HEK293 (cell line): ENCODE data around the gene ASXL3.

Experiments
- BCL11A ChIP-seq: fragments of 450-650 bp; formaldehyde crosslinking; IDR thresholded peaks from 2 replicates; pipeline ENCODE4 v1.5.1; 2016; ENCODE audit warnings: low read depth, missing biosample characterization, missing genetic modification characterization
- GFI1B ChIP-seq: fragments of 450-650 bp; formaldehyde crosslinking; IDR thresholded peaks from 2 replicates; pipeline ENCODE4 v1.5.1; 2016; ENCODE audit warnings: missing biosample characterization, missing genetic modification characterization
- HOXD13 ChIP-seq: sonication (generic); formaldehyde crosslinking; IDR thresholded peaks from 2 replicates; pipeline ENCODE4 v1.8.0; 2022; ENCODE audit warnings: missing genetic modification reagents, borderline replicate concordance
- KLF7 ChIP-seq: fragments of 450-650 bp; formaldehyde crosslinking; IDR thresholded peaks from 2 replicates; pipeline ENCODE4 v1.5.1; 2016; ENCODE audit warnings: missing biosample characterization, missing genetic modification characterization, borderline replicate concordance
- OSR2 ChIP-seq: fragments of 450-650 bp; formaldehyde crosslinking; IDR thresholded peaks from 2 replicates; pipeline ENCODE4 v1.5.1; 2016; ENCODE audit warnings: missing biosample characterization, missing genetic modification characterization
- RBAK ChIP-seq: fragments of 450-650 bp; formaldehyde crosslinking; IDR thresholded peaks from 2 replicates; pipeline ENCODE4 v1.5.1; 2016; ENCODE audit warnings: missing biosample characterization, missing genetic modification characterization
- REPIN1 ChIP-seq: fragments of 450-650 bp; formaldehyde crosslinking; IDR thresholded peaks from 2 replicates; pipeline ENCODE4 v1.5.1; 2017; ENCODE audit warnings: missing biosample characterization, missing genetic modification characterization, low read depth
- SETDB1 ChIP-seq: IDR thresholded peaks from one replicate; pipeline ENCODE4 v1.6.1; 2017; ENCODE audit warnings: mild to moderate bottlenecking, low read length, moderate library complexity, mixed read lengths; ENCODE audit not compliant: insufficient read length
- SP2 ChIP-seq: fragments of 450-650 bp; formaldehyde crosslinking; IDR thresholded peaks from 2 replicates; pipeline ENCODE4 v1.5.1; 2016; ENCODE audit warnings: missing biosample characterization, missing genetic modification characterization
- SP3 ChIP-seq: fragments of 450-650 bp; formaldehyde crosslinking; IDR thresholded peaks from 2 replicates; pipeline ENCODE4 v1.5.1; 2016; ENCODE audit warnings: missing biosample characterization, missing genetic modification characterization
- TCF7L2 ChIP-seq: IDR thresholded peaks from 2 replicates; pipeline ENCODE4 v1.6.1; 2011; ENCODE audit warnings: low read depth, mild to moderate bottlenecking, inconsistent platforms, low read length, moderate library complexity, borderline replicate concordance
- TRIM28 ChIP-seq: IDR thresholded peaks from 2 replicates; pipeline ENCODE4 v1.6.1; 2011; ENCODE audit warnings: low read length, control low read depth, borderline replicate concordance
- YY1 ChIP-seq: fragments of 450-650 bp; formaldehyde crosslinking; IDR thresholded peaks from 2 replicates; pipeline ENCODE4 v1.5.1; 2018; ENCODE audit warnings: missing biosample characterization, missing genetic modification characterization
- ZBTB21 ChIP-seq: fragments of 450-650 bp; formaldehyde crosslinking; IDR thresholded peaks from 2 replicates; pipeline ENCODE4 v1.5.1; 2017; ENCODE audit warnings: missing biosample characterization, missing genetic modification characterization
- ZNF121 ChIP-seq: fragments of 450-650 bp; formaldehyde crosslinking; IDR thresholded peaks from 2 replicates; pipeline ENCODE4 v1.5.1; 2016; ENCODE audit warnings: missing biosample characterization, missing genetic modification characterization
- ZNF138 ChIP-seq: fragments of 450-650 bp; formaldehyde crosslinking; IDR thresholded peaks from 2 replicates; pipeline ENCODE4 v1.5.1; 2016; ENCODE audit warnings: missing biosample characterization, missing genetic modification characterization, borderline replicate concordance
- ZNF223 ChIP-seq: fragments of 450-650 bp; formaldehyde crosslinking; IDR thresholded peaks from 2 replicates; pipeline ENCODE4 v1.5.1; 2016; ENCODE audit warnings: missing biosample characterization, missing genetic modification characterization
- ZNF292 ChIP-seq: fragments of 450-650 bp; formaldehyde crosslinking; IDR thresholded peaks from 2 replicates; pipeline ENCODE4 v1.5.1; 2016; ENCODE audit warnings: low read depth, missing biosample characterization, missing genetic modification characterization, borderline replicate concordance
- ZNF433 ChIP-seq: fragments of 450-650 bp; formaldehyde crosslinking; IDR thresholded peaks from 2 replicates; pipeline ENCODE4 v1.5.1; 2016; ENCODE audit warnings: missing biosample characterization, missing genetic modification characterization, low read depth
- ZNF510 ChIP-seq: fragments of 450-650 bp; formaldehyde crosslinking; IDR thresholded peaks from 2 replicates; pipeline ENCODE4 v1.5.1; 2018; ENCODE audit warnings: mild to moderate bottlenecking, missing genetic modification characterization, missing biosample characterization; ENCODE audit not compliant: insufficient replicate concordance
- ZNF514 ChIP-seq: fragments of 450-650 bp; formaldehyde crosslinking; IDR thresholded peaks from 2 replicates; pipeline ENCODE4 v1.5.1; 2016; ENCODE audit warnings: missing biosample characterization, missing genetic modification characterization
- ZNF610 ChIP-seq: fragments of 450-650 bp; formaldehyde crosslinking; IDR thresholded peaks from 2 replicates; pipeline ENCODE4 v1.5.1; 2016; ENCODE audit warnings: missing biosample characterization, missing genetic modification characterization, borderline replicate concordance
- ZNF664 ChIP-seq: fragments of 450-650 bp; formaldehyde crosslinking; IDR thresholded peaks from 2 replicates; pipeline ENCODE4 v1.5.1; 2016; ENCODE audit warnings: missing biosample characterization, missing genetic modification characterization
- ZNF768 ChIP-seq: fragments of 450-650 bp; formaldehyde crosslinking; IDR thresholded peaks from 2 replicates; pipeline ENCODE4 v1.5.1; 2018; ENCODE audit warnings: missing biosample characterization, mild to moderate bottlenecking, missing genetic modification characterization
- ZNF776 ChIP-seq: fragments of 450-650 bp; formaldehyde crosslinking; IDR thresholded peaks from 2 replicates; pipeline ENCODE4 v1.5.0; 2017; ENCODE audit warnings: missing biosample characterization, missing genetic modification characterization, borderline replicate concordance
- TF ChIP-seq, protein P1 (sequence below): fragments of 450-650 bp; formaldehyde crosslinking; IDR thresholded peaks from 2 replicates; pipeline ENCODE4 v1.5.1; 2016; ENCODE audit warnings: missing biosample characterization, missing genetic modification characterization
- TF ChIP-seq, protein P2 (sequence below): fragments of 450-650 bp; IDR thresholded peaks from 2 replicates; pipeline ENCODE4 v1.5.1; 2018; ENCODE audit warnings: missing biosample characterization, mild to moderate bottlenecking, missing genetic modification characterization
- TF ChIP-seq, protein P3 (sequence below): fragments of 450-650 bp; formaldehyde crosslinking; IDR thresholded peaks from 2 replicates; pipeline ENCODE4 v1.5.1; 2016; ENCODE audit warnings: missing biosample characterization, missing genetic modification characterization
- TF ChIP-seq, protein P4 (sequence below): fragments of 450-650 bp; formaldehyde crosslinking; IDR thresholded peaks from 2 replicates; pipeline ENCODE4 v1.5.1; 2016; ENCODE audit warnings: missing biosample characterization, missing genetic modification characterization
- TF ChIP-seq, protein P5 (sequence below): fragments of 450-650 bp; formaldehyde crosslinking; optimal IDR thresholded peaks from 2 replicates; pipeline ENCODE3; 2016; ENCODE audit warnings: missing biosample characterization, mild to moderate bottlenecking, missing genetic modification characterization

ASXL3 gene

DNA sequence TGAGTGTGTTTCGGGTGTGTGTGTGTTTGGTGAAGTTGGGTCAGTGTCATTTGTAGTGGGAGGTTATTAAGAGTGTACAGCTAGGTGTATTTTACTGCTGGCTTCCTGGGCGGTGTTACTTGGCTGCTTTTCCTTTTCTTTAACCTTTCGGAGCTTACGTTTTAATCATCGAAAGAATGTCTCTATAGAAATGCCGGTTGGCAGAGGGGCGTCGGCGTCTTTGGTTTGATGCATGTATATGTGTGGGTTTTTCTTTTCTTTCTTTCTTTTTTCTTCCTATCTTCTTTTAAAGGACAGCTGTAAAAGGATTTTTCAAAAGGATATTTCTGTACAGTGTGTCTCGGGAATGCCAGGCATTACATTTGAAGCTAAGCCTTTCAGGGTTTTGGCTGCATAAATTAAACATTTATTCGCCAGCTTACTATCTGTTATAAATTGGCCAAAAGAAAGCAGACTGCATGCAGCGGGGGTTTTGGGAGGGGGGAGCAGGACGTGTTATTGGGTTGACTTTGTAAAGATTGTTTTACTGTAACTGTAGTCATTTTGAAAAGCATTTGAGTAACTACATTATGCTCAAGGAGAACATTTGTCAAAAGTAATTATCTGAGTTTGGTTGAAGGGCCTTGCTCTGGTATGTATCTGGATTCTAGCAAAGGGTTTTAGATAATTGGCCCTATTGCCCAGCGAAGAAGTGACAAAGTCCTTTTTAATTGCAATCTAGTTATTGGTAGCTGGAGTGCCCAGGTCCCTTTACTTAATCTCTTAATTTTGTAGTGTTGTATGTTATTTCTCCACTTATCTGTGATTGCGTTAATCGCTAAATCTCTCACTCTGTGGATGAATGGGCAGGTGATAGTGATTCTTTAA lies 1.6 kb downstream of the ASXL3 start (continued):
- no peak for TF ChIP-seq REPIN1
- no peak for TF ChIP-seq HOXD13 (CRISPR knock-in tag)
- TF ChIP-seq, protein P1, sequence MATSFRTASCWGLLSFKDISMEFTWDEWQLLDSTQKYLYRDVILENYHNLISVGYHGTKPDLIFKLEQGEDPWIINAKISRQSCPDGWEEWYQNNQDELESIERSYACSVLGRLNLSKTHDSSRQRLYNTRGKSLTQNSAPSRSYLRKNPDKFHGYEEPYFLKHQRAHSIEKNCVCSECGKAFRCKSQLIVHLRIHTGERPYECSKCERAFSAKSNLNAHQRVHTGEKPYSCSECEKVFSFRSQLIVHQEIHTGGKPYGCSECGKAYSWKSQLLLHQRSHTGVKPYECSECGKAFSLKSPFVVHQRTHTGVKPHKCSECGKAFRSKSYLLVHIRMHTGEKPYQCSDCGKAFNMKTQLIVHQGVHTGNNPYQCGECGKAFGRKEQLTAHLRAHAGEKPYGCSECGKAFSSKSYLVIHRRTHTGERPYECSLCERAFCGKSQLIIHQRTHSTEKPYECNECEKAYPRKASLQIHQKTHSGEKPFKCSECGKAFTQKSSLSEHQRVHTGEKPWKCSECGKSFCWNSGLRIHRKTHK (tag by site-specific recombination) = no peak
- TF ChIP-seq KLF7 (tag by site-specific recombination) = 0 out of 2 replicates have a peak, but pooled peaks have one; percentile 73
- TF ChIP-seq, protein P2, sequence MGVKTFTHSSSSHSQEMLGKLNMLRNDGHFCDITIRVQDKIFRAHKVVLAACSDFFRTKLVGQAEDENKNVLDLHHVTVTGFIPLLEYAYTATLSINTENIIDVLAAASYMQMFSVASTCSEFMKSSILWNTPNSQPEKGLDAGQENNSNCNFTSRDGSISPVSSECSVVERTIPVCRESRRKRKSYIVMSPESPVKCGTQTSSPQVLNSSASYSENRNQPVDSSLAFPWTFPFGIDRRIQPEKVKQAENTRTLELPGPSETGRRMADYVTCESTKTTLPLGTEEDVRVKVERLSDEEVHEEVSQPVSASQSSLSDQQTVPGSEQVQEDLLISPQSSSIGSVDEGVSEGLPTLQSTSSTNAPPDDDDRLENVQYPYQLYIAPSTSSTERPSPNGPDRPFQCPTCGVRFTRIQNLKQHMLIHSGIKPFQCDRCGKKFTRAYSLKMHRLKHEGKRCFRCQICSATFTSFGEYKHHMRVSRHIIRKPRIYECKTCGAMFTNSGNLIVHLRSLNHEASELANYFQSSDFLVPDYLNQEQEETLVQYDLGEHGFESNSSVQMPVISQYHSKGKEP = no peak
- peak; percentile 18; the same call in 1 of the 2 replicates for TF ChIP-seq OSR2 (tag by site-specific recombination)
- TF ChIP-seq TCF7L2 = peak; percentile 42; the same call in 1 of the 2 replicates
- TF ChIP-seq ZNF121 (tag by site-specific recombination) = no peak
- TF ChIP-seq ZNF223 (tag by site-specific recombination) = no peak
- TF ChIP-seq BCL11A (tag by site-specific recombination) = no peak
- no peak for TF ChIP-seq ZNF768 (tag by site-specific recombination)
- TF ChIP-seq TRIM28 = peak; percentile 46; the same call in 1 of the 2 replicates
- no peak for TF ChIP-seq SP2 (tag by site-specific recombination)
- TF ChIP-seq ZNF664 (tag by site-specific recombination) = peak; percentile 64; the same call in 1 of the 2 replicates
- TF ChIP-seq YY1 (tag by site-specific recombination) = no peak
- no peak for TF ChIP-seq ZNF292 (tag by site-specific recombination)
- TF ChIP-seq ZNF433 (tag by site-specific recombination) = no peak
- no peak for TF ChIP-seq ZNF610
- TF ChIP-seq, protein P3, sequence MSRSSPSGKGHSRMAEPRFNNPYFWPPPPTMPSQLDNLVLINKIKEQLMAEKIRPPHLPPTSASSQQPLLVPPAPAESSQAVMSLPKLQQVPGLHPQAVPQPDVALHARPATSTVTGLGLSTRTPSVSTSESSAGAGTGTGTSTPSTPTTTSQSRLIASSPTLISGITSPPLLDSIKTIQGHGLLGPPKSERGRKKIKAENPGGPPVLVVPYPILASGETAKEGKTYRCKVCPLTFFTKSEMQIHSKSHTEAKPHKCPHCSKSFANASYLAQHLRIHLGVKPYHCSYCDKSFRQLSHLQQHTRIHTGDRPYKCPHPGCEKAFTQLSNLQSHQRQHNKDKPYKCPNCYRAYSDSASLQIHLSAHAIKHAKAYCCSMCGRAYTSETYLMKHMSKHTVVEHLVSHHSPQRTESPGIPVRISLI (tag by site-specific recombination) = no peak
- TF ChIP-seq ZNF138 (tag by site-specific recombination) = no peak
- no peak for TF ChIP-seq SETDB1
- TF ChIP-seq, protein P4, sequence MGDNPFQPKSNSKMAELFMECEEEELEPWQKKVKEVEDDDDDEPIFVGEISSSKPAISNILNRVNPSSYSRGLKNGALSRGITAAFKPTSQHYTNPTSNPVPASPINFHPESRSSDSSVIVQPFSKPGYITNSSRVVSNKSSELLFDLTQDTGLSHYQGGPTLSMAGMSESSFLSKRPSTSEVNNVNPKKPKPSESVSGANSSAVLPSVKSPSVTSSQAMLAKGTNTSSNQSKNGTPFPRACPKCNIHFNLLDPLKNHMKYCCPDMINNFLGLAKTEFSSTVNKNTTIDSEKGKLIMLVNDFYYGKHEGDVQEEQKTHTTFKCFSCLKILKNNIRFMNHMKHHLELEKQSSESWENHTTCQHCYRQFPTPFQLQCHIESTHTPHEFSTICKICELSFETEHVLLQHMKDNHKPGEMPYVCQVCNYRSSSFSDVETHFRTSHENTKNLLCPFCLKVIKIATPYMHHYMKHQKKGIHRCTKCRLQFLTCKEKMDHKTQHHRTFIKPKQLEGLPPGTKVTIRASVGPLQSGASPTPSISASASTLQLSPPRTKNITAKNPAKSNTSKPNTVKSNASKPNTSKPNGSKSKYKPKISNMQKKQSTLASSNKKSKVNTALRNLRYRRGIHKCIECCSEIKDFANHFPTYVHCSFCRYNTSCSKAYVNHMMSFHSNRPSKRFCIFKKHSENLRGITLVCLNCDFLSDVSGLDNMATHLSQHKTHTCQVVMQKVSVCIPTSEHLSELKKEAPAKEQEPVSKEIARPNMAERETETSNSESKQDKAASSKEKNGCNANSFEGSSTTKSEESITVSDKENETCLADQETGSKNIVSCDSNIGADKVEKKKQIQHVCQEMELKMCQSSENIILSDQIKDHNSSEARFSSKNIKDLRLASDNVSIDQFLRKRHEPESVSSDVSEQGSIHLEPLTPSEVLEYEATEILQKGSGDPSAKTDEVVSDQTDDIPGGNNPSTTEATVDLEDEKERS = no peak
- no peak for TF ChIP-seq RBAK (tag by site-specific recombination)
- 0 out of 2 replicates have a peak, but pooled peaks have one; percentile 7 for TF ChIP-seq ZBTB21 (tag by site-specific recombination)
- no peak for TF ChIP-seq ZNF514
- no peak for TF ChIP-seq GFI1B (tag by site-specific recombination)
- TF ChIP-seq, protein P5, sequence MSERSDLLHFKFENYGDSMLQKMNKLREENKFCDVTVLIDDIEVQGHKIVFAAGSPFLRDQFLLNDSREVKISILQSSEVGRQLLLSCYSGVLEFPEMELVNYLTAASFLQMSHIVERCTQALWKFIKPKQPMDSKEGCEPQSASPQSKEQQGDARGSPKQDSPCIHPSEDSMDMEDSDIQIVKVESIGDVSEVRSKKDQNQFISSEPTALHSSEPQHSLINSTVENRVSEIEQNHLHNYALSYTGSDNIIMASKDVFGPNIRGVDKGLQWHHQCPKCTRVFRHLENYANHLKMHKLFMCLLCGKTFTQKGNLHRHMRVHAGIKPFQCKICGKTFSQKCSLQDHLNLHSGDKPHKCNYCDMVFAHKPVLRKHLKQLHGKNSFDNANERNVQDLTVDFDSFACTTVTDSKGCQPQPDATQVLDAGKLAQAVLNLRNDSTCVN (tag by site-specific recombination) = peak; percentile 21
- TF ChIP-seq SP3 (tag by site-specific recombination) = no peak; the same call in 1 of the 2 replicates
- no peak for TF ChIP-seq ZNF510 (tag by site-specific recombination)
- no peak for TF ChIP-seq ZNF776
